Mesothelial cell of epicardium (in vitro differentiated cells): Measurements from ENCODE around the gene SYT8. TPM values are rescaled to one million over a fixed set of nuclear protein-coding genes. Genes with fewer than 3 reads are reported as not detected.

Source experiments
- DNase-seq, 2 experiments: peaks; one replicate each; pipeline ENCODE4 v3.0.0; 2021; ENCODE audit warnings: low spot score in 2 of 2; ENCODE audit not compliant: unreplicated experiment in 2 of 2
- H3K27ac Mint-ChIP-seq: 2 replicates; pipeline ENCODE4 v1.8.0; 2021; ENCODE audit warnings: mixed read lengths
- H3K27me3 Mint-ChIP-seq: 2 replicates; pipeline ENCODE4 v1.8.0; 2021; ENCODE audit warnings: low read depth, mixed read lengths
- H3K36me3 Mint-ChIP-seq: 2 replicates; pipeline ENCODE4 v1.8.0; 2021; ENCODE audit warnings: mixed read lengths
- H3K4me1 Mint-ChIP-seq: 2 replicates; pipeline ENCODE4 v1.8.0; 2021; ENCODE audit warnings: mixed read lengths
- H3K4me3 Mint-ChIP-seq: 2 replicates; pipeline ENCODE4 v1.8.0; 2021; ENCODE audit warnings: mild to moderate bottlenecking, moderate library complexity, mixed read lengths
- H3K9me3 Mint-ChIP-seq: 2 replicates; pipeline ENCODE4 v1.8.0; 2021; ENCODE audit warnings: mixed read lengths
- CTCF ChIP-seq: fragments of 200-600 bp; sonication (generic); IDR thresholded peaks from one replicate; pipeline ENCODE4 v1.5.0; 2021; ENCODE audit warnings: antibody characterized with exemption; ENCODE audit not compliant: unreplicated experiment
- total RNA-seq: library from RNA; stranded (reverse); gene quantifications from 3 replicates; pipeline ENCODE4 v1.2.1, GENCODE V29; 2021

SYT8 gene
- total RNA-seq, 1 donor from 2014 or later, result 2.1 TPM

GRCh38 chr11:1864831-1865665 is 30.3 kb downstream of the SYT8 start:
- DNase-seq, result no peak
- TF ChIP-seq CTCF, result no peak
- no peaks in the 10 kb centered on the region for H3K9me3 Mint-ChIP-seq
- peaks cover 9% of the 10 kb centered on the region for H3K27me3 Mint-ChIP-seq
- no peak overlapping the region for H3K4me3 Mint-ChIP-seq
- H3K27ac Mint-ChIP-seq, result peak overlapping the region; percentile 73
- H3K4me1 Mint-ChIP-seq, result peaks cover 21% of the 10 kb centered on the region
- H3K36me3 Mint-ChIP-seq, result no peaks in the 10 kb centered on the region

GRCh38 chr11:1866226-1866625 is 31.4 kb downstream of the SYT8 start:
- Mint-ChIP-seq H3K27ac (no peak overlapping the region), H3K36me3 (no peaks in the 10 kb centered on the region), H3K27me3 (peaks cover 17% of the 10 kb centered on the region), H3K9me3 (no peaks in the 10 kb centered on the region), H3K4me1 (peaks cover 21% of the 10 kb centered on the region), H3K4me3 (no peak overlapping the region)
- DNase-seq, result no peak
- TF ChIP-seq CTCF, result no peak

GRCh38 chr11:1866776-1867175 is 32.0 kb downstream of the SYT8 start:
- H3K9me3 Mint-ChIP-seq, result no peaks in the 10 kb centered on the region
- no peak overlapping the region for H3K4me3 Mint-ChIP-seq
- H3K27ac Mint-ChIP-seq, result no peak overlapping the region
- H3K36me3 Mint-ChIP-seq, result no peaks in the 10 kb centered on the region
- peaks cover 17% of the 10 kb centered on the region for H3K27me3 Mint-ChIP-seq
- no peak for TF ChIP-seq CTCF
- no peak for DNase-seq
- peaks cover 21% of the 10 kb centered on the region for H3K4me1 Mint-ChIP-seq

- peaks cover 17% of the 10 kb centered on the region for H3K27me3 Mint-ChIP-seq
- H3K9me3 Mint-ChIP-seq, result no peaks in the 10 kb centered on the region
- no peak overlapping the region for H3K4me3 Mint-ChIP-seq
- H3K4me1 Mint-ChIP-seq, result peaks cover 21% of the 10 kb centered on the region
- no peak for TF ChIP-seq CTCF
- DNase-seq, result no peak
- H3K36me3 Mint-ChIP-seq, result no peaks in the 10 kb centered on the region
- H3K27ac Mint-ChIP-seq, result peak overlapping the region; percentile 30
Observed at GRCh38 chr11:1867381-1867780, 32.6 kb downstream of the SYT8 start.

- TF ChIP-seq CTCF, result no peak
- no peak overlapping the region for H3K4me3 Mint-ChIP-seq
- no peak for DNase-seq
- H3K27ac Mint-ChIP-seq, result no peak overlapping the region
- peaks cover 17% of the 10 kb centered on the region for H3K27me3 Mint-ChIP-seq
- H3K4me1 Mint-ChIP-seq, result peaks cover 20% of the 10 kb centered on the region
- no peaks in the 10 kb centered on the region for H3K36me3 Mint-ChIP-seq
- H3K9me3 Mint-ChIP-seq, result no peaks in the 10 kb centered on the region
Observed at GRCh38 chr11:1868056-1868635, 33.4 kb downstream of the SYT8 start.
